MM.1S (cell line): ENCODE data around the gene MS4A8.

Source experiments
- CTCF ChIP-seq: fragments of 300-600 bp; sonication (generic); IDR thresholded peaks from 2 replicates; pipeline ENCODE4 v1.5.1; 2016; ENCODE audit warnings: antibody characterized with exemption, low read length, mixed read lengths
- EZH2phosphoT487 ChIP-seq: fragments of 300-600 bp; sonication (generic); IDR thresholded peaks from 2 replicates; pipeline ENCODE4 v1.6.1; 2018; ENCODE audit warnings: antibody characterized with exemption, low read length

- no peak for TF ChIP-seq CTCF
- no peak for TF ChIP-seq EZH2phosphoT487
These were observed 65.9 kb downstream of the MS4A8 start for GRCh38 chr11:60765355-60765754.
